GM23338 (cell line): Measurements from ENCODE around the gene KAZALD1.

Experiments
- TF ChIP-seq, protein P1 (sequence below), 2 experiments: fragments of 200-600 bp in 1 of 2; sonication (generic) in 1 of 2; conservative IDR thresholded peaks; 2 replicates each; pipeline versions ENCODE4 v1.5.1 to v1.6.1; 2016 to 2017; ENCODE audit warnings: antibody characterized with exemption in 2 of 2, low read depth in 2 of 2, mild to moderate bottlenecking in 2 of 2, moderate library complexity in 1 of 2
- TF ChIP-seq, protein P2 (sequence below): IDR thresholded peaks from one replicate; pipeline ENCODE4 v1.6.1; 2018; ENCODE audit warnings: antibody characterized with exemption; ENCODE audit not compliant: unreplicated experiment

GRCh38 chr10:101040061-101040460 lies 21.7 kb upstream of the KAZALD1 start:
- TF ChIP-seq, protein P1, sequence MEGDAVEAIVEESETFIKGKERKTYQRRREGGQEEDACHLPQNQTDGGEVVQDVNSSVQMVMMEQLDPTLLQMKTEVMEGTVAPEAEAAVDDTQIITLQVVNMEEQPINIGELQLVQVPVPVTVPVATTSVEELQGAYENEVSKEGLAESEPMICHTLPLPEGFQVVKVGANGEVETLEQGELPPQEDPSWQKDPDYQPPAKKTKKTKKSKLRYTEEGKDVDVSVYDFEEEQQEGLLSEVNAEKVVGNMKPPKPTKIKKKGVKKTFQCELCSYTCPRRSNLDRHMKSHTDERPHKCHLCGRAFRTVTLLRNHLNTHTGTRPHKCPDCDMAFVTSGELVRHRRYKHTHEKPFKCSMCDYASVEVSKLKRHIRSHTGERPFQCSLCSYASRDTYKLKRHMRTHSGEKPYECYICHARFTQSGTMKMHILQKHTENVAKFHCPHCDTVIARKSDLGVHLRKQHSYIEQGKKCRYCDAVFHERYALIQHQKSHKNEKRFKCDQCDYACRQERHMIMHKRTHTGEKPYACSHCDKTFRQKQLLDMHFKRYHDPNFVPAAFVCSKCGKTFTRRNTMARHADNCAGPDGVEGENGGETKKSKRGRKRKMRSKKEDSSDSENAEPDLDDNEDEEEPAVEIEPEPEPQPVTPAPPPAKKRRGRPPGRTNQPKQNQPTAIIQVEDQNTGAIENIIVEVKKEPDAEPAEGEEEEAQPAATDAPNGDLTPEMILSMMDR (conservative IDR thresholded peaks at IDR 0.05; ENCODE audit: low read depth in 2 of 2), result no peak
- TF ChIP-seq, protein P2, sequence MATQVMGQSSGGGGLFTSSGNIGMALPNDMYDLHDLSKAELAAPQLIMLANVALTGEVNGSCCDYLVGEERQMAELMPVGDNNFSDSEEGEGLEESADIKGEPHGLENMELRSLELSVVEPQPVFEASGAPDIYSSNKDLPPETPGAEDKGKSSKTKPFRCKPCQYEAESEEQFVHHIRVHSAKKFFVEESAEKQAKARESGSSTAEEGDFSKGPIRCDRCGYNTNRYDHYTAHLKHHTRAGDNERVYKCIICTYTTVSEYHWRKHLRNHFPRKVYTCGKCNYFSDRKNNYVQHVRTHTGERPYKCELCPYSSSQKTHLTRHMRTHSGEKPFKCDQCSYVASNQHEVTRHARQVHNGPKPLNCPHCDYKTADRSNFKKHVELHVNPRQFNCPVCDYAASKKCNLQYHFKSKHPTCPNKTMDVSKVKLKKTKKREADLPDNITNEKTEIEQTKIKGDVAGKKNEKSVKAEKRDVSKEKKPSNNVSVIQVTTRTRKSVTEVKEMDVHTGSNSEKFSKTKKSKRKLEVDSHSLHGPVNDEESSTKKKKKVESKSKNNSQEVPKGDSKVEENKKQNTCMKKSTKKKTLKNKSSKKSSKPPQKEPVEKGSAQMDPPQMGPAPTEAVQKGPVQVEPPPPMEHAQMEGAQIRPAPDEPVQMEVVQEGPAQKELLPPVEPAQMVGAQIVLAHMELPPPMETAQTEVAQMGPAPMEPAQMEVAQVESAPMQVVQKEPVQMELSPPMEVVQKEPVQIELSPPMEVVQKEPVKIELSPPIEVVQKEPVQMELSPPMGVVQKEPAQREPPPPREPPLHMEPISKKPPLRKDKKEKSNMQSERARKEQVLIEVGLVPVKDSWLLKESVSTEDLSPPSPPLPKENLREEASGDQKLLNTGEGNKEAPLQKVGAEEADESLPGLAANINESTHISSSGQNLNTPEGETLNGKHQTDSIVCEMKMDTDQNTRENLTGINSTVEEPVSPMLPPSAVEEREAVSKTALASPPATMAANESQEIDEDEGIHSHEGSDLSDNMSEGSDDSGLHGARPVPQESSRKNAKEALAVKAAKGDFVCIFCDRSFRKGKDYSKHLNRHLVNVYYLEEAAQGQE, result no peak
